ENCODE data around the gene IRAK3.
"Not testable (repeated sequence)": the region's sequence is repeated elsewhere in the genome, so short reads cannot be mapped to it uniquely, and the experiment has no call there.

DNA sequence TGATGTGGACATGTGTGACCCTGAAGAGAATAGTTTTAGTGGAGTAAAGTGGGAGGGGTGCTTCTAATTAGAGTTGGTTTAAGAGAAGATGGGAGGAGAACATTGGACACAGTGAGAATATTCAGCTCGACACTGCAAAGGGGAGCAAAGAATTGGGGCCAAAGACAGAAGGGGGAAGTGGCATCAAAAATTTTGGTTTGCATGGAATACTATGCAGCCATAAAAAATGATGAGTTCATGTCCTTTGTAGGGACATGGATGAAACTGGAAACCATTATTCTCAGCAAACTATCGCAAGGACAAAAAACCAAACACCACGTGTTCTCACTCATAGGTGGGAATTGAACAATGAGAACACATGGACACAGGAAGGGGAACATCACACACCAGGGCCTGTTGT is 4.2 kb upstream of the IRAK3 start:
- not testable (repeated sequence) for TF ChIP-seq CREB1 (CRISPR knock-in tag; IDR thresholded peaks at IDR 0.05; ENCODE audit: low read depth); EZH2phosphoT487 (IDR thresholded peaks at IDR 0.05; ENCODE audit: unreplicated experiment)
- TF ChIP-seq, protein P1, sequence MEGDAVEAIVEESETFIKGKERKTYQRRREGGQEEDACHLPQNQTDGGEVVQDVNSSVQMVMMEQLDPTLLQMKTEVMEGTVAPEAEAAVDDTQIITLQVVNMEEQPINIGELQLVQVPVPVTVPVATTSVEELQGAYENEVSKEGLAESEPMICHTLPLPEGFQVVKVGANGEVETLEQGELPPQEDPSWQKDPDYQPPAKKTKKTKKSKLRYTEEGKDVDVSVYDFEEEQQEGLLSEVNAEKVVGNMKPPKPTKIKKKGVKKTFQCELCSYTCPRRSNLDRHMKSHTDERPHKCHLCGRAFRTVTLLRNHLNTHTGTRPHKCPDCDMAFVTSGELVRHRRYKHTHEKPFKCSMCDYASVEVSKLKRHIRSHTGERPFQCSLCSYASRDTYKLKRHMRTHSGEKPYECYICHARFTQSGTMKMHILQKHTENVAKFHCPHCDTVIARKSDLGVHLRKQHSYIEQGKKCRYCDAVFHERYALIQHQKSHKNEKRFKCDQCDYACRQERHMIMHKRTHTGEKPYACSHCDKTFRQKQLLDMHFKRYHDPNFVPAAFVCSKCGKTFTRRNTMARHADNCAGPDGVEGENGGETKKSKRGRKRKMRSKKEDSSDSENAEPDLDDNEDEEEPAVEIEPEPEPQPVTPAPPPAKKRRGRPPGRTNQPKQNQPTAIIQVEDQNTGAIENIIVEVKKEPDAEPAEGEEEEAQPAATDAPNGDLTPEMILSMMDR (conservative IDR thresholded peaks at IDR 0.05; ENCODE audit: low read depth in 2 of 2), result not testable (repeated sequence)
